ENCODE data around the gene GALNT16. TPM values are rescaled to one million over a fixed set of nuclear protein-coding genes. Genes with fewer than 3 reads are reported as not detected.
"Not testable (repeated sequence)": the region's sequence is repeated elsewhere in the genome, so short reads cannot be mapped to it uniquely, and the experiment has no call there.

GALNT16 gene
- total RNA-seq, 1 donor from 2014 or later = 8.2 TPM

DNA sequence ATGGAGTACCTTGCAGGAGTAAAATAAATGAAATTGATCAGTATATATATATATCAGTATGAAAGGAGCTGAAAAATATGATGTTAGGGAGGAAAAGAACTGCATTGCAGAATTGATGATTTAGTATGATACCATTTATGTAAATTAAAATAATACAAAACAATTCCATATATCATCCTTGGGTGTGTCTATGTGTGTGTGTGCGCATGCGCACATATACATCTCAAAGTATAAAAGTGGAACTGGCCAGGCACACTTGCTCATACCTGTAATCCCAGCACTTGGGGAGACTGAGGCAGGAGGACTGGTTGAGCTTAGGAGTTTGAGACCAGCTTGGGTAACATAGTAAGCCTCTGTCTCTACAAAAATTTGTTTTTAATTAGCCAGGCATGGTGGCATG is 15.4 kb downstream of the GALNT16 start:
- Mint-ChIP-seq H3K4me3 (no peak overlapping the region), H3K9me3 (peaks cover 7% of the 10 kb centered on the region), H3K4me1 (no peaks in the 10 kb centered on the region), H3K27ac (no peak overlapping the region), H3K36me3 (peaks cover 3% of the 10 kb centered on the region), H3K27me3 (ENCODE audit: low read depth) (peaks cover 17% of the 10 kb centered on the region)
- DNase-seq (ENCODE audit: low spot score in 2 of 2, unreplicated experiment in 2 of 2) = no peak
- TF ChIP-seq CTCF (IDR thresholded peaks at IDR 0.05; ENCODE audit: unreplicated experiment) = no peak

GRCh38 chr14:69277356-69277755 is 17.4 kb downstream of the GALNT16 start:
- not testable (repeated sequence) for H3K4me1 Mint-ChIP-seq; H3K36me3 Mint-ChIP-seq; DNase-seq (ENCODE audit: low spot score in 2 of 2, unreplicated experiment in 2 of 2); H3K27ac Mint-ChIP-seq; H3K9me3 Mint-ChIP-seq; H3K4me3 Mint-ChIP-seq
- peaks cover 20% of the 10 kb centered on the region for H3K27me3 Mint-ChIP-seq (ENCODE audit: low read depth)

- Mint-ChIP-seq H3K27ac (no peak overlapping the region), H3K9me3 (peaks cover 7% of the 10 kb centered on the region), H3K27me3 (ENCODE audit: low read depth) (peaks cover 7% of the 10 kb centered on the region), H3K36me3 (peaks cover 3% of the 10 kb centered on the region), H3K4me3 (no peak overlapping the region), H3K4me1 (no peaks in the 10 kb centered on the region)
- no peak for TF ChIP-seq CTCF (IDR thresholded peaks at IDR 0.05; ENCODE audit: unreplicated experiment)
- DNase-seq (ENCODE audit: low spot score in 2 of 2, unreplicated experiment in 2 of 2) = no peak
These were observed 20.9 kb downstream of the GALNT16 start for GRCh38 chr14:69280746-69281291.

DNA sequence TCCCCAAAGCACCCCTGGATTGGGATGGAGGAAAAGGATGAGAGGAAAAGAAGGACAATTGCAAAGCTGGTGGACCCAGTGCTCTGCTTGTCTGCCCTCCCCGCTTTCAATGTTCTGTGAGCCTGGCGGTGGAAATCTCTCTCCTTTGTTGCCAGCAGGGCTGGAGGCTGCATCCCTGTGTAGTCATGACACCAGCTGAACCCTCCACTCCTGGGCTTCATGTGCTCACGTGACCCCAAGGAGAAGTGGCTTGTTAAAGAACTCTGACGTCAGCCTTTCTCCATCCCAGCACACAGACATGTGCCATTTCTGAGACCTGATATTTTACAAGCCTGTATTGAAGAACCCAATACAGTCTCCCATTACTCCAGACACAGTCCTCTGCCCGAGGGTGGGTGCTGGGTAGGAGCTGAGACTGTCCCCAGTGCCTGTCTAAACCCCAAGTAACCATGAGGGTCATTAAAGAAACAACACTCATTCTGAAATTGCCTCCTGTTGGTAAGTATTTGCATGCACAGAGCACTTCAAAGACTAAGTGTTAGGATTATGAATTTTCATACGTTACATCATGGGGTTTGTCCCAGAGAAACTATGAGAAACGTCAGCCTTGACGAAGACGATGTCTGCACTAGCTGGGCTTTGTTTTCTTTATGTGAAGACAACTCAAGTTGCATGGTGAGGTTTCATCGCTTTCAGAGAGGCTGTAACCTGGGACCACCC is 21.7 kb downstream of the GALNT16 start:
- H3K4me1 Mint-ChIP-seq = no peaks in the 10 kb centered on the region
- no peak for DNase-seq (ENCODE audit: low spot score in 2 of 2, unreplicated experiment in 2 of 2)
- H3K9me3 Mint-ChIP-seq = peaks cover 7% of the 10 kb centered on the region
- no peak for TF ChIP-seq CTCF (IDR thresholded peaks at IDR 0.05; ENCODE audit: unreplicated experiment)
- peaks cover 3% of the 10 kb centered on the region for H3K27me3 Mint-ChIP-seq (ENCODE audit: low read depth)
- peaks cover 3% of the 10 kb centered on the region for H3K36me3 Mint-ChIP-seq
- H3K4me3 Mint-ChIP-seq = no peak overlapping the region
- H3K27ac Mint-ChIP-seq = no peak overlapping the region

DNA sequence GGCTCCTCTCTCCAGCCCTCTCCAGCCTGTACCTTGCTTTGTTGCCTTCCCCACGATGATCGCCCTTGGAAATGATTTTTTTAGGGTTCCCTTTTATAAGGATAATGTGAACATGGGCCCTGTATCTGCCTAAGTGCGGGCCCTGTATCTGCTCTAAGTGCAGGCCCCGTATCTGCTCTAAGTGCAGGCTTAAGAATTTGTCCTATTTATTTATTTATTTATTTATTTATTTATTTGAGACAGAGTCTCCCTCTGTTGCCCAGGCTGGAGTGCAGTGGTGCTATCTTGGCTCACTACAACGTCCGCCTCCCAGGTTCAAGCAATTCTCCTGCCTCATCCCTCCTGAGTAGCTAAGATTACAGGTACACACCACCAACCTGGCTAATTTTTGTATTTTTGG is 22.5 kb downstream of the GALNT16 start:
- no peak for TF ChIP-seq CTCF (IDR thresholded peaks at IDR 0.05; ENCODE audit: unreplicated experiment)
- no peaks in the 10 kb centered on the region for H3K4me1 Mint-ChIP-seq
- H3K36me3 Mint-ChIP-seq = no peaks in the 10 kb centered on the region
- peaks cover 3% of the 10 kb centered on the region for H3K27me3 Mint-ChIP-seq (ENCODE audit: low read depth)
- peaks cover 3% of the 10 kb centered on the region for H3K9me3 Mint-ChIP-seq
- no peak overlapping the region for H3K27ac Mint-ChIP-seq
- H3K4me3 Mint-ChIP-seq = no peak overlapping the region
- no peak for DNase-seq (ENCODE audit: low spot score in 2 of 2, unreplicated experiment in 2 of 2)

DNA sequence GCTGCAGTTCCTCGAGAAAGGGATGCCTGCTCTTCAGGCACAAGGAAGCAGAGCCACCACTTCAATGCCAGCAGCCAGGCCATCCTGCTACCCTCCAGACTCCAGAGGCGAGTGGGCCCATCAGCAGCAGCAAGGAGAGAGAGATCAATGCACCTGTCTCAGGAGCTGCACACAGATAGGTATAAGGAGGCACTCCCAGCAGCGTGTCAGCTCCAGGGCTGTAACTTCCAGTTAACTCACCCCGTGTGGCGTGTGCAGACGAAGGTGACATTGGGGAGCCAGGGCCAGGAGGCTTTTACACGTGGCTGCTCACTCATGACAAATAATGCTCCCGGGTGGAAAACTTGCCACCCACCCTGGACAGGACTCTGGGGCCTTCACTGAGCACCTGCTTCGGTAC is 24.2 kb downstream of the GALNT16 start:
- no peak overlapping the region for H3K4me3 Mint-ChIP-seq

More for the DNA sequence above, 24.2 kb downstream of the GALNT16 start:
- TF ChIP-seq CTCF (IDR thresholded peaks at IDR 0.05; ENCODE audit: unreplicated experiment) = no peak
- H3K27ac Mint-ChIP-seq = no peak overlapping the region
- H3K9me3 Mint-ChIP-seq = no peaks in the 10 kb centered on the region
- peaks cover 3% of the 10 kb centered on the region for H3K27me3 Mint-ChIP-seq (ENCODE audit: low read depth)
- no peak for DNase-seq (ENCODE audit: low spot score in 2 of 2, unreplicated experiment in 2 of 2)
- H3K4me1 Mint-ChIP-seq = no peaks in the 10 kb centered on the region
- H3K36me3 Mint-ChIP-seq = no peaks in the 10 kb centered on the region
